HG02970 (cell line): Measurements from ENCODE around the gene TOE1.
A peak's percentile ranks its signal among the peaks of the same experiment; 100 is the strongest.
"Not testable (repeated sequence)": the region's sequence is repeated elsewhere in the genome, so short reads cannot be mapped to it uniquely, and the experiment has no call there.

ENCODE experiments used
- ATAC-seq: cut with Tn5 transposase; IDR thresholded peaks from one replicate; pipeline ENCODE4 v1.9.1; 2021; ENCODE audit warnings: mild to moderate bottlenecking, moderate library complexity, moderate number of reproducible peaks; ENCODE audit not compliant: unreplicated experiment, low FRiP score

The TOE1 gene

DNA sequence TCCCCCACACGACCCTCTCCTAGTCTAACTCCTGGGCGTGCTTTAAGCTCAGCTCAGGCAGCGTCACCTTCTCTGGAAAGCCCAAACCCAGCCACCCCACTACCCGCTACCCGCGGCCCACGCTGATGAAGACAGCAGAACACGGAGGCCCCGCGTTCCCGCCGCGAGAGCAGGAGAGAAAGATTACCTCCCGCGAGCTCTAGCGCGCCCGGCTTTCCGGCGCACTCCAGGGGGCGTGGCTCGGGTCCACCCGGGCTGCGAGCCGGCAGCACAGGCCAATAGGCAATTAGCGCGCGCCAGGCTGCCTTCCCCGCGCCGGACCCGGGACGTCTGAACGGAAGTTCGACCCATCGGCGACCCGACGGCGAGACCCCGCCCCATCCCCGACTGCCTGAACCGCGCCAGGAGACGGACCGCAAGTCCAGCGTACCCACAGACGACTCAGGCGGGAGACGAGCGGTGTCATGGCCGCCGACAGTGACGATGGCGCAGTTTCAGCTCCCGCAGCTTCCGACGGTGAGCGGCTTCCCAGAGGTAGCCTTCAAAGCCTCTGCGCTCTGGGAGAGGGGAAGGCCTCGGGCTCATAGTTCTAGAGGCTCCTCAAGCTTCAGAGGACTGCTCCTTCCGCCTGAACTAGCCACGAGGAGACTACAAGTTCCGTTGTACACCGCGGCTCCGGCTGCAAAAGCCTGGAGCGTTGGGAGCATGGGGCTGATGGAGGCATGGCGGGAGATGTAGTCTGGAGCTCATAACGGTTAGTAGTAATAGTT lies at the start of gene TOE1, which contains the start of gene MUTYH:
Gene TOE1, plus strand, starts transcription at position 382 of the 770 bp plus-strand sequence. Its CDS starts 83 bp downstream, at position 465.
Gene MUTYH, minus strand, starts transcription at position 652 of the 770 bp plus-strand sequence. CDS start 5,935 bp downstream, outside the sequence.
- peak; percentile 87 for ATAC-seq

DNA sequence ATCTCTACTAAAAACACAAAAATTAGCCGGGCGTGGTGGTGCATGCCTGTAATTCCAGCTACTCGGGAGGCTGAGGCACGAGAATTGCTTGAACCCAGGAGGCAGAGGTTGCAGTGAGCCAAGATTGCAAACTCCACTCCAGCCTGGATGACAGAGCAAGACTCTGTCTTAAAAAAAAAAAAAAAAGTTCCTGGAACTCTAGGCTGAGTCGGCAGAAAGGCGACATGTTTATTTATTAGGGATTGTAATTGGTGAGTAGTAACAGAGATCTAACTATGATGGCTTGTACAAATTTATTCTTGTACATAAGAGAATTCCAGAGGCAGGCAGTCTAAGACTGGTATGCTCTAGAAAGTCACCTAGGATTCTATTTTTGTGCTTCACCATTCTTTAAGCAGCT lies 49.0 kb upstream of the TOE1 start:
- not testable (repeated sequence) for ATAC-seq

DNA sequence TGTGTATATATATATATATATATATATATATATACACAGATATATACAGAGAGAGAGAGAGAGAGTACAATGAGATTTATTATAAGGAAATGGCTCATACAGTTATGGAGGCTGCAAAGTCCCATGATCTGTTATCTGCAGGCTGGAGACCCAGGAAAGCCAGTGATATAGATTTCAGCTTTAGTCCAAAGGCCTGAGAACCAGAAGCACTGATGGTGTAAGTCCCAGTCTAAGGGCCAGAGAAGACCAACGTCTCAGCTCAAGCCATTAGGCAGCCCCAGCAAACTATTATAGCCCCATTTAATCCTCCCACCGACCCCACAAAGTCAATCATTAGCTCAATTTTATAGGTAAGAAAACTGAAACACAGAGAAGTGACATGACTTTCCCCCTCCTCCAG lies 48.3 kb upstream of the TOE1 start:
- ATAC-seq = no peak

DNA sequence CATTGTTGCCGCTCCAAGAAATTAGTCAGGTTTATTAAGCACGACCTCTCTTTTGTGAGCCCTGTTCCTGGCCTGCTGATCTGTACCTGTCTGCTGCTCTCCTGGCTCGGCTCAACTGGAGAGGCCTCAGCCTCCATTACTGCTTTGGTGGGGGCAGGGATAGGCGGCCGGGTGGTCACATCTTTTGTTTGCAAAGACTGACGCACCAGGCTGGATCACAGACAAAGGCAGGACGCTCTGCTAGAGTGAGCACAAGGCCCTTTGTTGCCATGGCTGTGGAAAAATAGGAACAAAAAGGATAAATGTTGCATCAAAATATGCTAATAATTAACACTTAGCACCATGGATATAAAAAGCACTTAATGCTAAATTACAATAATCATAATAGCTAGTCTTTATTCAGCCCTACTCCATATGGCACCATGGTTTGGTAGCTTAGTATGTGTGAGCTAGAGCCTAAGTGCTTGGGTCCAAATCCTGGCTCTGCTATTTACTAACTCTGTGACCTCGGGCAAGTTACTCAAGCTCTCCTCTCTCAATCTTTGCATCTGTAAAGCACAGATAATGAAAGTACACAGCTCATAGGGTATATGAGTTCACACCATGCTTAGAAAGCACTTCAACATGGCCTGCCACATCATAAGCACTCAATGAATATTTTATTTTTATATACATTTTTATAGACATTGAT lies 42.2 kb upstream of the TOE1 start:
- no peak for ATAC-seq

DNA sequence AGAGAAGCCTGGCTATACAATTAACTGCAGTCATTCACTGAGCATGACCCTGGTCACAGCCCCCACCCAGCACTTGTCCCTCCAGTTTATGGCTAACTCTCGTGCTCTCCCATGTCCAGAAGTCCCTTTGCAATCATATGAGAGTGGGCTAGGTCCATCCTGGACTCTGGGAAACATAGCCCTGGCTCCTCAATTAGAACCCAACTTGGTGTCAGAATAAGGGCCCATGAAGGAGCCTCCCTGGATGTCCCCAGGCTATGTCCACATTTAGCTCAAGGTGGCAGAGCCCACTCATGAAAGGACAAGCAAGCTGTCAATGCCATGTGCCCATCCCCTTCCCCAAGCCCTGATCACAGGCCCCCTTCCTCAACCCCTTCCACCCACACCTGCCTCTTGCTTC lies 40.7 kb upstream of the TOE1 start:
- no peak for ATAC-seq

DNA sequence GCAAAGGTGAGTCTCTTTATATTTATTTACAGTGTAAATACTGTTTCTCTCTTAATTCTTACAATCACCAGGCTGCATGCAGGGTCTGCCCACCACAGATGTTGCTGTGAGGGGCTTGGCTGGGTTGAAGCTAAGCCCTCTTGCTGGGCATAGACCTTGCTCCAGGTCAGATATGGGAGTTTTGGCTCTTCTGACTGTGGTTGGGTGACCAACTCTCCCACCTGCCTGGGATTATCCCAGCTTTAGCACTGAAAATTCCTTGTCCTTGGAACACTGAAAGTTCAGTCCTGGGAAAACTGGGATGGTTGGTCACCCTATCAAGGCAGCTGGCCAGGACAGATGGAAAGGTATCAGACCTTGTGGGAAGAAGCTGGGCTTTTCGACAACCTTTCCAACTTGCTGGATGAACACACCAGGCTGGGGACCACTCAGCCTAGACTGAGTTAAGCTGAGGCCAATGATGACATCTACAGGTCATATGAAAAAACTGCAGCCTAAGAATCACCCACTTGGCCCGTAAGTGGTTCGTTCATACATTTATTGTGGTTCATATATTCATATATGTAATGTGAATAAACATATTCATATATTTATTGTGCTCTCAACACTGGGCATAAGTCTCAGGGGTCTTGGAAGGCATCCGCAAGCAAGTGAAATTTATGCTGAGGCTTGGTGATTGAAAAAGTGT lies 39.8 kb upstream of the TOE1 start:
- no peak for ATAC-seq

DNA sequence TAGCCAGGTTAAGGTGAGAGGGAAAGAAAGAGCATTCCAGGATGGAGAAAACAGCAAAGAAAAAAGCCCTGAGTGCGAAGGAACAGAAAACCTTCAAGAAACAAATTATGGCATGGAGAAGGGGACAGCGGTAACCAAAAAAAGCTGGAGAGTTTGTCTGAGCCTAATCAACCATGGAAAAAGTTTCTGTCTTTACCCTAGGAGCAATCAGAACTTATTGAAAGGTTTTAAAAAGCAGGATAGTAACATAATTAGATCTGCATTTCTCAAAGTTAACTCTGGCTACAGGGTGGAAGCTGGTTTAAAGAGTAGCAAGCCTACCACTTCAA lies 39.3 kb upstream of the TOE1 start:
- no peak for ATAC-seq

DNA sequence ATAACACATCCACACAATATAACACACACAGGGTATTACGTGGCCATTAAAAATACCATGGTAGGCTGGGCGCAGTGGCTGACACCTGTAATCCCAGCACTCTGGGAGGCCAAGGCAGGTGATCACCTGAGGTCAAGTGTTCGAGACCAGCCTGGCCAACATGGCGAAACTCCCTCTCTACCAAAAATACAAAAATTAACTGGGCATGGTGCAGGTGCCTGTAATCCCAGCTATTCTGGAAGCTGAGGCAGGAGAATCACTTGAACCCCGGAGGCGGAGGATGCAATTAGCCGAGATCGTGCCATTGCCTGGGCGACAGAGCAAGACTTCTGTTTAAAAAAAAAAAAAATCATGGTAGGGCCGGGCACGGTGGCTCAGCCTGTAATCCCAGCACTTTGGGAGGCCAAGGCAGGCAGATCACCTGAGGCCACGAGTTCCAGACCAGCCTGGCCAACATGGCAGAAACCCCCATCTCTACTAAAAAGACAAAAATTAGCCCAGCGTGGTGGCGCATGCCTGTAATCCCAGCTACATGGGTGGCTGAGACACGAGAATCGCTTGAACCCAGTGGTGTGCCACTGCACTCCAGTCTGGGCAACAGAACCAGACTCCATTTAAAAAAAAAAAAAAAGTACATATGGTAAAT lies 37.3 kb upstream of the TOE1 start:
- no peak for ATAC-seq

DNA sequence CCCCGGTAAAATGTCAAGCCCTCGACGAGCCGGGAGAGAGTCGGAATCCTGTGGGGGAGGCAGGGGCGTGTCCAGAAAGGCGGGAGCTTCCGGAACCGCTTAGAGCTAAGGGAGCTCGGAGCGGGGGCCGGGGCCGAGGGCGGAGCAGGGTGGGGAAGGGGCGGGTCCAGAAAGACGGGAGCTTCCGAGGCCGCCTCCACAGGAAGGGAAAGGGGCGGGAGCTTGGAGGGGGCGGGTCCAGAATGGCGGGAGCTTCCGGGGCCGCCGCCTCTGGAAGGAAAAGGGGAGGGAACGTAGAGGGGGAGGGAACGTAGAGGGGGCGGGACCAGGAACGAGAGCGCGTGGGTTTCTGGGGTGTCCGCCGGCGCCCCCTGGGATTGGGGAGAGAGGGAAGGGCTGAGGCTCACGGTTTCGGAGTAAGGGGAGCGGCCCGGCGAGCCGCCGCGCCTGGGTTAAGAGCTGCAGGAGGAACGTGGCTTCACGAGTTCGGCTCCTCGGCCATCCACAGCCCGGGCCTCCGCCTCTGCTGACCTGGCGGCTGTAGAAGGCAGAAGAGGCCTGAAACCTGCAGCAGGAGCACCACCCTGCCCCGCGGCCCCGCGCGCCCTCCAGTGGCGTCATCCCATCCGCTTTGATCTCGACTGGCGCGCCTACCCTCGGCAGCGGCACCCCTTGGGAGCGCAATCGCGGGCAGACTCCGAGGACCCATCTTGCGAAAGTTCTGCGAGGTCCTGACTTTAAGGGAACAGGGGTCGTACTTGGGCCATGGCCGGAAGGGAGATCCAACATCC lies 36.3 kb upstream of the TOE1 start:
- peak; percentile 75 for ATAC-seq

DNA sequence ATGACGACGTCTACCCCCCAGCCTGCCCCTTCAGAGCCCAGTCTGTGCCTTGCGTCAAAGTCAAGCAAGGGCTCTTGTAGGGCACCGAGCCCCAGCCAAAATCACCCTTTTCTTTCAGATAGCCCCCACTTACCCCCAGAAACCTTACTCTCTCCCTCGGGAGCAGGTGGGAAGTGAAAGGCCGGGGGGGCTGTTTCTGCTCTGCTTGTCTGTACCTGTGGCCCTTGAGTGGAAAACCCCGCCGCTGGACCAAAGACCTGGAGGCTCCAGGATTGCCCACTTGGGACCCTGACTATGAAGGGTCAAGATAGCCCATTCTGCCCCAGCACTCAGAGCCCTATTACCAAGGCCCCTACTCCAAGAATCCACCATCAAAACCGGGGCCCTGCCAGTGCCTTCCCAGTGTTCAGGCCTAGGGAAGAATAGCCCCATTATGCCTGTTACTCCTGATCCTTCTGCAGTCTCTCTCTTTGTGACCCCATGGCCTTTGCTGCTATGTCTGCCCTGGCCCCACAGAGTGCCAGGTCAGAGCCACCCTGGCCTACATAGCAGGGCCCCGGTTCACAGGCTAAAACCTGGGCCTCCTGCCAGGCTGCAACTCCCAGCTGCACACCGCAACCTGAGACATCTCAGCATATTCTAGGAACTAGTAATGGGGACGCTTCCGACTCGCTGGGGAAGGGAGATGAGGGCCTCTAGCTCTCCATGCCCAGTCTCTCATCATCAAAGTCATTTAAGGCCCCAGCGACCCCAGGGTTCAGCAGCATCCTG lies 35.5 kb upstream of the TOE1 start:
- ATAC-seq = peak; percentile 1

DNA sequence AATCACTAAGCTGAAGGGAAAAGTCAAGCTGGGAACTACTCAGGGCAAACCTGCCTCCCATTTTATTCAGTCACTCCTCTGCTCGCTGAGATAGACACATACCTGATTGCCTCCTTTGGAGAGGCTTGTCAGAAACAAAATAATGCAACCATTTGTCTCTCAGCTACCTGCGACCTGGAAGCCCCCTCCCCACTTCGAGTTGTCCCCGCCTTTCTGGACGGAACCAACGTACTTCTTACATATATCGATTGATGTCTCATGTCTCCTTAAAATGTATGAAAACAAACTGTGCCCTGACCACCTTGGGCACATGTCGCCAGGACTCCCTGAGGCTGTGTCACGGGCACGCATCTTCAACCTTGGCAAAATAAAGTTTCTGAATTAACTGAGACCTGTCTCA lies 34.7 kb upstream of the TOE1 start:
- ATAC-seq = no peak

DNA sequence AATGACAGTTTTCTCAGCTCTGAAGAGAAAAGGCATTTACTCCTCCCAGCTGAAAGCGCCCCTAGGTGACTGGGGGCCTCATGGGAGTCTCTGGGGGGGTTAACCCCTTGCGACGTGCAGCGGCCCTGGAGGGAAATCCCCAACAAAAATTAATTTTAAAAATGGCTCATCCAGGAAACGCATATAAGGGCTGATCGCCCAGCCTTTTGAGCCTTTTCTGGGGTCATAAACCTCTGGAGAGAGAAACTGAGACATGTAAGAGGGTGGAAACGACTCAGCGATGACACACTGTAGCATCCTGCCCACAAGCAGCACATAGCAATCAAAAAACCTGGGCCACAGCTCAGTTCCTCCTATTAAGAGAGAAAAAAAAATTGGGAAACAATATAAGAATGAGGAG lies 33.7 kb upstream of the TOE1 start:
- ATAC-seq = no peak

DNA sequence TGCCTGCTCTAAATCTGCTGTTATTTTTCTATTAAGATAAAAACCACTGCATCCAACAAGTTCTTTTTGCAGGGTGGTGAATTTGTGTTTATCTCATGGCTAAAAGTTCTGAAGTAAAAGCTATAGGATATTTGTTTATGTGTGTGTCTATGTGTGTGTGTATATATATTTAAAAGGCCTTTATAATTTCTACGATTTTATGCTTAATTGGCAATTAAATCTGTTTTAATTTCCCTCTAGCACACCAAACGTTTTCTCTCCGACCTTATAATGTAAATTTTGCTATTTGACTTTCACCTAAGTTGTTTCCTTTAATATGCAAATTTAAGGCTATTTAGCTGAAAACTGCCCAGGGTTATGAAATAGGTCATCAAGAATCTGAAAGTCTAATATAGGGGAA lies 33.1 kb upstream of the TOE1 start:
- ATAC-seq = no peak

DNA sequence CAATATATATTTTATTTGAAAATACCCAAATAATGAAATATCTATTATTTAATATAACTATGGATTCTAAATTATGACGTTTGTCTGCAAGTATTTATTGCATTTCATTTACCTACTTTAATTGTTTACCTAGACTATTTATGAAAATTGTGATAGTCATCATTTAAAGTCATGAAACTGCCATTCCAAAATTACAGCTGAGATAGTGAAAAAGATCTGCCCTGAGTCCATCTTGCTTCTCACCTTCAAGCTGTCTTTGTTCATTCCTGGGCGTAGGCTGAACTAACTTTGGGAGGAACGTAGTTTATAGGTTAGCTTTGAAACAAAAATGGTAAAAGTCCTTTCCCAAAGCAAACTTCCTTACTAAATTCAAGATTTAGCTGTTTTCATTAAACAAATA lies 25.7 kb upstream of the TOE1 start:
- no peak for ATAC-seq

DNA sequence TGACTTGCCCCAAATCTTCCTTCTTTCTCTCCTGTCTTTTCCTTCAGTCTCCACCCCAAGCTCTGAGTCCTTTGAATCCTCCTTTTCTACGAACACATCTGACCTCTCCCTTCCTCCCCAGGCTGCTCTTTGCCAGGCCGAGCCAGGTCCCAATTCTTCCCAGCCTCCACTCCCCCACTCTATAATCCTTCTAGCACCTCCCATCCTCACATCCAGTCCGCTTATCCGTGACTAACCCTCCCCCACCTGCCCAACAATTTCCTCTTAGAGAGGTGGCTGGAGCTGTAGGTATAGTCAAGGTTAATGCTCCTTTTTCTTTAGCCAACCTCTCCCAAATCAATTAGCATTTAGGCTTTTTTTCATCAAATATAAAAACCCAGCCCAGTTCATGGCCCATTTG lies 22.8 kb upstream of the TOE1 start:
- ATAC-seq = no peak

DNA sequence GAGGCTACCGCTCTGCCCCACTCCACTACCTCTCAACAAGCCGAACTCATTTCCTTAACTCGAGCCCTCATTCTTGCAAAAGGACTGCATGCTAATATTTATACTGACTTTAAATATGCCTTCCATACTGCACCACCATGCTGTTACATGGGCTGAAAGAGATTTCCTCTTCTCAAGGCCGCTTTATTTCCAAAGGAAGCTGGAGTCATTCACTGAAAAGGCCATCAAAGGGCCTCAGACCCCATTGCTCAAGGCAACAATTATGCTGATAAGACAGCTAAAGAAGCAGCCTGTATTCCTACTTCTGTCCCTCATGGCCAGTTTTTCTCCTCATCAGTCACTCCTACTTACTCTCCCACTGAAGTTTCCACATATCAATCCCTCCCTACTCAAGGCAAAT lies 20.2 kb upstream of the TOE1 start:
- no peak for ATAC-seq

DNA sequence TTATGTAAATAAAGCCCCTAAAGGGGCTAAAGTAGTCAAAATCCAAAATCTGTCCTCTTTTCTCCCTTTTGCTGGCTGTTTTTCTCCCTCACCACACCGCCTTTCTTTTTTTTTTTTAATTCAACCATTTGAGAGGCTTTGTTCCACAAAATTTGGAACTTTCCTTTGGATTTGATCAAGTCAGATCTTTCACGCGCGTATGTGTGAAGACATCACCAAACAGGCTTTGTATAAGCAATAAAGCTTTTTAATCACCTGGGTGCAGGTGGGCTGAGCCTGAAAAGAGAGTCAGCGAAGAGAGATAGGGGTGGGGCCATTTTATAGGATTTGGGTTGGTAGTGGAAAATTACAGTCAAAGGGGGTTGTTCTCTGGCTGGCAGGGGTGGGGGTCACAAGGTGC lies 18.5 kb upstream of the TOE1 start:
- ATAC-seq = no peak

DNA sequence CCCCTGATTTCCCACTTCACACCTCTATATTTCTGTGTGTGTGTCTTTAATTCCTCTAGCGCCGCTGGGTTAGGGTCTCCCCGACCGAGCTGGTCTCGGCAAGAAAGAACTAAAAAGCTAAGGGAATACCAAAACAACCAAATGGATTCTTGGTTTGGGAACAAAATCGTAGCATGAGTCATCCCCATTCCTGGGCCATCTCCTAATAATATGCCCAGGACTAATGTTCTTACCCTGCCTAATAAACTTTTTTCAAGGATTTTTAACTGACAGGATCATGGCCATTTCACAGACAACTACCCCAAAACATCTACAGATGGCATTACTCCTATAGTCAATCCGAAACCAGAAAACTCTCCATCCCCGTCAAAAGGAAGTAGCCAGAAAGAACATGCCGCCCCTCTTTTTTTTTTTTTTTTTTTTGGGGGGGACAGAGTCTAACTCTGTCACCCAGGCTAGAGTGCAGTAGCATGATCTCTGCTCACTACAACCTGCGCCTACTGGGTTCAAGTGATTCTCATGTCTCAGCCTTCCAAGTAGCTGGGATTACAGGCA lies 17.4 kb upstream of the TOE1 start:
- ATAC-seq = no peak

DNA sequence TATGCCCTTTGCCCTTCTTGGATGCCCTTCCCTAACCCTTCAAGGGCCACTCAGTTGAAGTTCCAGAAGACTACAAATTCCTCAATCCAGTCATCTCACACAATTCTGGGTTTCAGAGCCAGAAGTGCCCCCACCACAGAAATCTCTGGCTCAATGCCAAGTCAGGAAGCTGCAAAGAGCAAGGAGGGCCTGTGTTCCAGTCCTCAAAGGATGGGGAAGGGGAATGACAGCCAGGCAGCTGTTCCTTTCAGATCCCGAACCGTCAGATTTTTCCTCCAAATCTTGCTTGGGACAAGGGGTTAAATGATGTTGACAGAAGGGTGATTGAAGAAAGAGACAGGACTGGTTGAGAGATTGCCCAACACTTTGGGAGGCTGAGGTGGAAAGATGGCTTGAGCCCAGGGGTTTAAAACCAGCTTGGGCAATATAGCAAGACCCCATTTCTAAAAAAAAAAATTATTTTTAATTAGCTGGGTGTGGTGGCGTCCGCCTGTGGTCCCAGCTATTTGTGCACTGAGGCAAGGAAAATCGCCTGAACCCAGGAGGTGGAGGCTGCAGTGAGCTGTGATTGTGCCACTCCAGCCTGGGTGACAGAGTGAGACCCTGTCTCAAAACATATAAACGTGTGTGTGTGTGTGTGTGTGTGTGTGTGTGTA lies 14.0 kb upstream of the TOE1 start:
- no peak for ATAC-seq
